Esophagus muscularis mucosa (tissue), 4 donors: Measurements from ENCODE around the gene NRAP. TPM values are rescaled to one million over a fixed set of nuclear protein-coding genes. Genes with fewer than 3 reads are reported as not detected.

Source experiments
- DNase-seq: peaks from one replicate; pipeline ENCODE4 v3.0.0-alpha.2; 2017; ENCODE audit errors: extremely low spot score
- H3K27ac ChIP-seq, 4 donors: fragments of 200-600 bp; sonication (generic); replicated peaks in 1 of 4; 1 replicate in 3 of 4; 2 replicates in 1 of 4; pipeline ENCODE4 v1.5.1; 2016 to 2019; ENCODE audit warnings: mild to moderate bottlenecking in 1 of 4
- H3K27me3 ChIP-seq, 4 donors: fragments of 200-600 bp; sonication (generic); one replicate each; pipeline versions ENCODE4 v1.5.1 to v1.6.0; 2016 to 2019
- H3K36me3 ChIP-seq, 4 donors: fragments of 200-600 bp; sonication (generic); one replicate each; pipeline ENCODE4 v1.5.1; 2016 to 2019
- H3K4me1 ChIP-seq, 4 donors: fragments of 200-600 bp; sonication (generic); one replicate each; pipeline ENCODE4 v1.5.1; 2016 to 2019
- H3K4me3 ChIP-seq, 4 donors: fragments of 200-600 bp; sonication (generic); 1 replicate in 2 of 4; 2 replicates in 2 of 4; pipeline ENCODE4 v1.5.1; 2016 to 2019; ENCODE audit warnings: mild to moderate bottlenecking in 4 of 4, moderate library complexity in 1 of 4
- H3K9me3 ChIP-seq, 4 donors: fragments of 200-600 bp; sonication (generic); 1 replicate in 3 of 4; 2 replicates in 1 of 4; pipeline ENCODE4 v1.5.1; 2016 to 2019
- EP300 ChIP-seq: sonication (generic); formaldehyde crosslinking; IDR thresholded peaks from one replicate; pipeline ENCODE4 v1.6.1; 2017; ENCODE audit warnings: antibody characterized with exemption
- POLR2A ChIP-seq: fragments of 450-650 bp; IDR thresholded peaks from one replicate; pipeline ENCODE4 v1.6.1; 2017; ENCODE audit warnings: antibody characterized with exemption, moderate library complexity, mild to moderate bottlenecking, low read depth
- POLR2AphosphoS5 ChIP-seq, 2 donors: sonication (generic); formaldehyde crosslinking; IDR thresholded peaks; one replicate each; pipeline ENCODE4 v1.6.1; 2017; ENCODE audit warnings: antibody characterized with exemption in 2 of 2
- WGBS: methylation state at CpG from one replicate; pipeline ENCODE4 v1.1.5; 2018; 5-methylcytosine and 5-hydroxymethylcytosine counted together
- intact Hi-C: fragments of 100-400 bp; cut with DNase I; formaldehyde crosslinking; loops from one replicate; pipeline ENCODE4 v1.15.1; 2023
- total RNA-seq, 4 donors: library from RNA; depleted of rRNA; stranded (reverse); fragments of >200 nt; gene quantifications; one replicate each; pipeline versions ENCODE4 v1.1.0 to v1.2.1, GENCODE V29; 2016
- TF ChIP-seq, protein P1 (sequence below), 3 experiments: fragments of 200-600 bp in 2 of 3; fragments of 450-650 bp in 1 of 3; sonication (generic) in 2 of 3; IDR thresholded peaks; one replicate each; pipeline ENCODE4 v1.5.1; 2017 to 2019; ENCODE audit warnings: antibody characterized with exemption in 3 of 3, mild to moderate bottlenecking in 2 of 3, moderate library complexity in 1 of 3

NRAP gene
- total RNA-seq, 4 donors from 2014 or later: not detected

- Histone ChIP-seq H3K36me3 (no peaks in the 10 kb centered on the region), H3K27ac (no peak overlapping the region), H3K9me3 (no peaks in the 10 kb centered on the region), H3K4me1 (no peaks in the 10 kb centered on the region), H3K4me3 (no peak overlapping the region), H3K27me3 (peaks cover 0 to 17% (median 0%) of the 10 kb centered on the region in 4 donors)
- 86% methylated on average over 6 of the region's 6 CpGs for WGBS
- TF ChIP-seq, protein P1, sequence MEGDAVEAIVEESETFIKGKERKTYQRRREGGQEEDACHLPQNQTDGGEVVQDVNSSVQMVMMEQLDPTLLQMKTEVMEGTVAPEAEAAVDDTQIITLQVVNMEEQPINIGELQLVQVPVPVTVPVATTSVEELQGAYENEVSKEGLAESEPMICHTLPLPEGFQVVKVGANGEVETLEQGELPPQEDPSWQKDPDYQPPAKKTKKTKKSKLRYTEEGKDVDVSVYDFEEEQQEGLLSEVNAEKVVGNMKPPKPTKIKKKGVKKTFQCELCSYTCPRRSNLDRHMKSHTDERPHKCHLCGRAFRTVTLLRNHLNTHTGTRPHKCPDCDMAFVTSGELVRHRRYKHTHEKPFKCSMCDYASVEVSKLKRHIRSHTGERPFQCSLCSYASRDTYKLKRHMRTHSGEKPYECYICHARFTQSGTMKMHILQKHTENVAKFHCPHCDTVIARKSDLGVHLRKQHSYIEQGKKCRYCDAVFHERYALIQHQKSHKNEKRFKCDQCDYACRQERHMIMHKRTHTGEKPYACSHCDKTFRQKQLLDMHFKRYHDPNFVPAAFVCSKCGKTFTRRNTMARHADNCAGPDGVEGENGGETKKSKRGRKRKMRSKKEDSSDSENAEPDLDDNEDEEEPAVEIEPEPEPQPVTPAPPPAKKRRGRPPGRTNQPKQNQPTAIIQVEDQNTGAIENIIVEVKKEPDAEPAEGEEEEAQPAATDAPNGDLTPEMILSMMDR (IDR thresholded peaks at IDR 0.05): no peak
- no peak for TF ChIP-seq POLR2A
- TF ChIP-seq EP300: no peak
- TF ChIP-seq POLR2AphosphoS5 (IDR thresholded peaks at IDR 0.05): no peak
- DNase-seq: no peak
- intact Hi-C loops: no loop called here
Measured at GRCh38 chr10:113549856-113550255, 114.0 kb downstream of the NRAP start.

- WGBS: 95% methylated on average over 2 of the region's 2 CpGs
- H3K9me3 ChIP-seq: no peaks in the 10 kb centered on the region
Measured at GRCh38 chr10:113547426-113547825, 116.4 kb downstream of the NRAP start.

GRCh38 chr10:113544392-113544791, 119.4 kb downstream of the NRAP start:
- 100% methylated on average over 1 of the region's 1 CpG for WGBS
- no peaks in the 10 kb centered on the region for H3K27me3 ChIP-seq
- TF ChIP-seq EP300: no peak
- TF ChIP-seq, protein P1 (IDR thresholded peaks at IDR 0.05): no peak
- no peak for TF ChIP-seq POLR2AphosphoS5 (IDR thresholded peaks at IDR 0.05)
- TF ChIP-seq POLR2A: no peak
- intact Hi-C loops: no loop called here
- H3K4me1 ChIP-seq: no peaks in the 10 kb centered on the region
- no peaks in the 10 kb centered on the region for H3K36me3 ChIP-seq
- H3K4me3 ChIP-seq: no peak overlapping the region
- no peak overlapping the region for H3K27ac ChIP-seq
- H3K9me3 ChIP-seq: no peaks in the 10 kb centered on the region
- no peak for DNase-seq

More at GRCh38 chr10:113547426-113547825, 116.4 kb downstream of the NRAP start:
- TF ChIP-seq, protein P1 (IDR thresholded peaks at IDR 0.05): no peak
- TF ChIP-seq POLR2AphosphoS5 (IDR thresholded peaks at IDR 0.05) (no peak), EP300 (no peak), POLR2A (no peak)
- no peaks in the 10 kb centered on the region for H3K4me1 ChIP-seq
- H3K27me3 ChIP-seq: no peaks in the 10 kb centered on the region
- intact Hi-C loops: no loop called here
- no peak for DNase-seq
- H3K27ac ChIP-seq: no peak overlapping the region
- no peak overlapping the region for H3K4me3 ChIP-seq
- H3K36me3 ChIP-seq: no peaks in the 10 kb centered on the region

DNA sequence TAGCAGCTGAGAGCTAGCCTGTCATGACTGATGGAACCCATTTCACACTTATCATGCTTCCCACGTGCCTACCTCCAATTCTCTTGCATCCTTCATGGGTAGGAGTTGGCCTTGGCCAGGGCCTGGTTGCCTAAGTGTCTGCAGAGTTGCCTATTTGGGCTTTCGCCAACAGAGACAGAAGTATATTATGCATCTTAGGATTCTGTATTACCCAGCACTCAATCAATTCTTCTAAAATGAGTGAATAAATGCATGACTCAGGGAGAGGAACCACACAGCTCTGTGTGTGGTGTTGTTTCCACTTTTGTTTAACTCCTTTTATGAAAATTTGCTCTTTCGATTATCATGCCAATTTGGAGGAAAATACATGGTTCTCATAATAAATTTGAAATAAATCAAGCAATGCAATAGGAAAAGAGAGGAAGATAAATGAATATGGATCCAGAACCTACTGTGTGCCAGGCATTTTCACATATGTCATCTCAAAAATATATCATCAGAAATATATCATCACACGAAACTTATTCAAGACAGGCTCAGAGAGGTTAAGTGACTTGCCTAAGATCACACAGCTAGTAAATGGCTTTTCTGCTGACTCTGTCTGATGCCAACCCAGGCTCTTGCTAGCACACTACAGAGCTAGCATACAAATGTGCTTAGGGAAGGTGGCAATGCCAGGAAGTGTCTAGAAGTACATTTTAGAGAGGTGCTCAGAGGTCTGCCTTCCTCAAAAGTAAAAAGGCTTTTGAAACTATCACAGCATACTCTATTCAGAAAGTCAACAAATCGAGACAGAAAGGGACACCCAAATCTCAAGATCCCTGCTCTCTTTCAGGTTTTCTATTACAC, 120.5 kb downstream of the NRAP start:
- H3K27me3 ChIP-seq: no peaks in the 10 kb centered on the region
- no peaks in the 10 kb centered on the region for H3K4me1 ChIP-seq
- H3K9me3 ChIP-seq: no peaks in the 10 kb centered on the region
- DNase-seq: no peak
- WGBS: 83% methylated on average over 5 of the region's 5 CpGs
- intact Hi-C loops: no loop called here
- H3K4me3 ChIP-seq: no peak overlapping the region
- H3K36me3 ChIP-seq: no peaks in the 10 kb centered on the region
- TF ChIP-seq EP300: no peak
- TF ChIP-seq, protein P1 (IDR thresholded peaks at IDR 0.05): no peak
- TF ChIP-seq POLR2AphosphoS5 (IDR thresholded peaks at IDR 0.05): no peak
- no peak for TF ChIP-seq POLR2A
- no peak overlapping the region for H3K27ac ChIP-seq
